Endothelial cell of umbilical vein (primary cell): ENCODE data around the gene SCRN1. TPM values are rescaled to one million over a fixed set of nuclear protein-coding genes. Genes with fewer than 3 reads are reported as not detected.

Experiments used
- BruUV-seq: library from RNA; stranded (reverse); fragments of 400-500 nt; replicated peaks from 2 replicates; lab custom pipeline; 2021; lab: Mats Ljungman, UMichigan
- CTCF ChIA-PET: fragments of 300-600, 350-600 bp; sonication (Branson Sonifier 250); formaldehyde crosslinking; loops from one replicate; lab custom pipeline; 2021; ENCODE audit warnings: antibody characterized with exemption, inconsistent platforms; lab: Charles Lee
- POLR2A ChIA-PET: fragments of 300-600, 350-600 bp; sonication (Branson Sonifier 250); formaldehyde crosslinking; loops from one replicate; lab custom pipeline; 2021; ENCODE audit warnings: antibody characterized with exemption, inconsistent platforms; lab: Charles Lee
- DNase-seq: peaks from one replicate; pipeline ENCODE4 v3.0.0-alpha.2; 2011; ENCODE audit warnings: low read depth, low spot score
- FAIRE-seq: peaks from 2 replicates; lab custom pipeline; 2011; peaks lifted over from hg19 to GRCh38; lab: Jason Lieb, UNC
- H2AFZ ChIP-seq: 2 replicates; pipeline ENCODE4 v1.6.0; 2012; ENCODE audit warnings: low read depth, low read length, control low read depth, inconsistent platforms
- H3K27ac ChIP-seq: 2 replicates; pipeline ENCODE4 v1.5.1; 2011; ENCODE audit warnings: low read depth, mild to moderate bottlenecking, control low read depth, low read length, moderate library complexity; ENCODE audit not compliant: insufficient read depth
- H3K27me3 ChIP-seq, 2 experiments: 2 replicates each; pipeline versions ENCODE4 v1.6.0 to v1.6.1; 2011; ENCODE audit warnings: low read length in 2 of 2, mixed read lengths in 1 of 2; ENCODE audit not compliant: control insufficient read depth in 2 of 2, insufficient read depth in 2 of 2
- H3K36me3 ChIP-seq, 2 experiments: 2 replicates in 1 of 2; 3 replicates in 1 of 2; pipeline ENCODE4 v1.5.1; 2011; ENCODE audit warnings: low read length in 2 of 2, mild to moderate bottlenecking in 1 of 2, moderate library complexity in 1 of 2; ENCODE audit not compliant: control insufficient read depth in 2 of 2, insufficient read depth in 2 of 2; ENCODE audit errors: extremely low read depth in 1 of 2
- H3K4me1 ChIP-seq: 3 replicates; pipeline ENCODE4 v1.5.1; 2011; ENCODE audit warnings: mild to moderate bottlenecking, low read length; ENCODE audit not compliant: control insufficient read depth, insufficient read depth; ENCODE audit errors: extremely low read depth
- H3K4me2 ChIP-seq: 2 replicates; pipeline ENCODE4 v1.6.1; 2011; ENCODE audit warnings: low read length, control low read depth, mixed read lengths; ENCODE audit not compliant: insufficient read depth
- H3K4me3 ChIP-seq, 3 experiments: fragments of 200-600 bp in 1 of 3; sonication (generic), shearing (Covaris generic) in 1 of 3; replicated peaks in 1 of 3; 2 replicates each; pipeline ENCODE4 v1.5.1; 2011 to 2016; ENCODE audit warnings: control low read depth in 3 of 3, low read length in 3 of 3, mild to moderate bottlenecking in 2 of 3, inconsistent platforms in 1 of 3, low read depth in 1 of 3, moderate library complexity in 1 of 3; ENCODE audit not compliant: insufficient read depth in 1 of 3
- H3K79me2 ChIP-seq: 2 replicates; pipeline ENCODE4 v1.6.0; 2012; ENCODE audit warnings: low read length, inconsistent platforms; ENCODE audit not compliant: control insufficient read depth, insufficient read depth
- H3K9ac ChIP-seq: replicated peaks from 2 replicates; pipeline ENCODE3; 2011; ENCODE audit warnings: low read length, control low read depth; ENCODE audit not compliant: insufficient read depth; ENCODE audit errors: extremely low read depth
- H3K9me1 ChIP-seq: replicated peaks from 3 replicates; pipeline ENCODE4 v1.6.0; 2011; ENCODE audit warnings: mild to moderate bottlenecking, low read length; ENCODE audit not compliant: control insufficient read depth, insufficient read depth; ENCODE audit errors: extremely low read depth
- H3K9me3 ChIP-seq: replicated peaks from 2 replicates; pipeline ENCODE4 v1.5.1; 2012; ENCODE audit warnings: low read length, inconsistent platforms; ENCODE audit not compliant: control insufficient read depth, insufficient read depth
- H4K20me1 ChIP-seq: replicated peaks from 2 replicates; pipeline ENCODE3; 2011; ENCODE audit warnings: mild to moderate bottlenecking, low read length; ENCODE audit not compliant: control insufficient read depth, insufficient read depth; ENCODE audit errors: extremely low read depth
- EZH2 ChIP-seq: IDR thresholded peaks from 2 replicates; pipeline ENCODE4 v1.6.1; 2012; ENCODE audit warnings: borderline replicate concordance, low read depth, mild to moderate bottlenecking, moderate library complexity, low read length, inconsistent platforms; ENCODE audit not compliant: severe bottlenecking
- FOS ChIP-seq: IDR thresholded peaks from 2 replicates; pipeline ENCODE4 v1.6.1; 2011; ENCODE audit warnings: mild to moderate bottlenecking, low read length, moderate library complexity, borderline replicate concordance; ENCODE audit not compliant: insufficient read depth
- GATA2 ChIP-seq: IDR thresholded peaks from 2 replicates; pipeline ENCODE4 v1.7.0; 2011; ENCODE audit warnings: low read depth, mild to moderate bottlenecking, moderate library complexity, mixed read lengths, low read length; ENCODE audit not compliant: insufficient read length, insufficient read depth
- JUN ChIP-seq: IDR thresholded peaks from 2 replicates; pipeline ENCODE4 v1.6.1; 2011; ENCODE audit warnings: borderline replicate concordance, low read depth; ENCODE audit not compliant: insufficient read length, insufficient read depth
- MYC ChIP-seq: IDR thresholded peaks from one replicate; pipeline ENCODE4 v1.6.1; 2011; ENCODE audit warnings: mild to moderate bottlenecking, low read depth, low read length
- POLR2A ChIP-seq: IDR thresholded peaks from 2 replicates; pipeline ENCODE4 v1.6.1; 2012; ENCODE audit warnings: low read depth, mild to moderate bottlenecking, control low read depth, low read length
- POLR2AphosphoS5 ChIP-seq: IDR thresholded peaks from 2 replicates; pipeline ENCODE4 v1.6.1; 2012; ENCODE audit warnings: low read depth, mild to moderate bottlenecking, control low read depth, low read length, moderate library complexity; ENCODE audit not compliant: insufficient read depth
- dilution Hi-C: fragments of 300-500 bp; cut with MboI; formaldehyde crosslinking; loops from one replicate; pipeline ENCODE4 v1.15.0; 2019; ENCODE audit warnings: low sequenced_read_pairs; ENCODE audit not compliant: extremely low pct_ligation_motif_present
- intact Hi-C: fragments of 100-400 bp; cut with micrococcal nuclease; formaldehyde crosslinking; loops from one replicate; pipeline ENCODE4 v1.10.0; 2022
- polyA plus RNA-seq, 4 experiments: library from polyadenylated mRNA; depleted of rRNA in 3 of 4; stranded (reverse) in 3 of 4; unstranded in 1 of 4; fragments of >200 nt; gene quantifications; 2 replicates each; pipeline versions ENCODE4 v1.2.1 to v1.2.3, GENCODE V29; 2011 to 2012; ENCODE audit warnings: missing spikeins in 1 of 4
- total RNA-seq: library from RNA; stranded (reverse); gene quantifications from 2 replicates; pipeline ENCODE4 v1.2.3, GENCODE V29; 2021
- TF ChIP-seq, protein P1 (sequence below): IDR thresholded peaks from 2 replicates; pipeline ENCODE4 v1.6.1; 2011; ENCODE audit not compliant: insufficient read depth, insufficient read length
- TF ChIP-seq, protein P2 (sequence below), 2 donors: IDR thresholded peaks; 1 replicate in 1 of 2; 2 replicates in 1 of 2; pipeline ENCODE4 v1.5.1; 2011; ENCODE audit warnings: low read length in 2 of 2, mild to moderate bottlenecking in 2 of 2, moderate library complexity in 2 of 2, control low read depth in 1 of 2, inconsistent platforms in 1 of 2, low read depth in 1 of 2; ENCODE audit not compliant: insufficient read depth in 1 of 2; ENCODE audit errors: extremely low read depth in 1 of 2

The SCRN1 gene
- total and polyA plus RNA-seq, 2 donors (not counting 3 experiments of a cell fraction or from before 2014, with no cell fraction given): 57.0 to 127 TPM

DNA sequence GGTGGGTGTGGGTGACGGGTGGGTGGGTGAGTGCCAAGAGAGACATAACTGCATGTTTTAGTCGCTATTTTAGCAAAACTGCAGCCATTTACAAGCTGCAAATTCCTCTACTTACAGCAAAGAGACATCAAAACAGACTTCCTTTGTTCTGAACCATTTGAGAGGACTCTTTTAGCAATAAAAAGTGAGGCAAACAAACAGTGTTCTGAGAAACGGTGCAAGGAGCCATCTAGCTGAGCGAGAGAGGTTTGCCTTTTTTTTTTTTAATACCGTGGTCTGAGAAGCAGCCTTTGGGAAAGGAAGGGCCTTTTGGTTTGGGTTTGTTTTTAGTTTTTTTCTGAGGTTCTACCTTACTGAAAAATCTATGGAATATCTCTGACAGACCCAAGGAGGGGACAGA, 62.9 kb downstream of the SCRN1 start:
- no TSS peak for BruUV-seq
- no peaks in the 10 kb centered on the region for H3K9me1 ChIP-seq
- dilution Hi-C loops (no loop called here), intact Hi-C loops (no loop called here)
- H4K20me1 ChIP-seq: no peaks in the 10 kb centered on the region
- H3K9me3 ChIP-seq: no peaks in the 10 kb centered on the region
- no peaks in the 10 kb centered on the region for H3K27me3 ChIP-seq
- no peaks in the 10 kb centered on the region for H3K79me2 ChIP-seq
- CTCF ChIA-PET: no interaction called here
- no peak overlapping the region for H3K4me2 ChIP-seq
- no peak for DNase-seq
- TF ChIP-seq GATA2 (no peak), POLR2A (no peak), FOS (no peak), JUN (no peak), EZH2 (no peak), POLR2AphosphoS5 (no peak), MYC (no peak)
- TF ChIP-seq, protein P1, sequence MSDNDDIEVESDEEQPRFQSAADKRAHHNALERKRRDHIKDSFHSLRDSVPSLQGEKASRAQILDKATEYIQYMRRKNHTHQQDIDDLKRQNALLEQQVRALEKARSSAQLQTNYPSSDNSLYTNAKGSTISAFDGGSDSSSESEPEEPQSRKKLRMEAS: no peak
- TF ChIP-seq, protein P2, sequence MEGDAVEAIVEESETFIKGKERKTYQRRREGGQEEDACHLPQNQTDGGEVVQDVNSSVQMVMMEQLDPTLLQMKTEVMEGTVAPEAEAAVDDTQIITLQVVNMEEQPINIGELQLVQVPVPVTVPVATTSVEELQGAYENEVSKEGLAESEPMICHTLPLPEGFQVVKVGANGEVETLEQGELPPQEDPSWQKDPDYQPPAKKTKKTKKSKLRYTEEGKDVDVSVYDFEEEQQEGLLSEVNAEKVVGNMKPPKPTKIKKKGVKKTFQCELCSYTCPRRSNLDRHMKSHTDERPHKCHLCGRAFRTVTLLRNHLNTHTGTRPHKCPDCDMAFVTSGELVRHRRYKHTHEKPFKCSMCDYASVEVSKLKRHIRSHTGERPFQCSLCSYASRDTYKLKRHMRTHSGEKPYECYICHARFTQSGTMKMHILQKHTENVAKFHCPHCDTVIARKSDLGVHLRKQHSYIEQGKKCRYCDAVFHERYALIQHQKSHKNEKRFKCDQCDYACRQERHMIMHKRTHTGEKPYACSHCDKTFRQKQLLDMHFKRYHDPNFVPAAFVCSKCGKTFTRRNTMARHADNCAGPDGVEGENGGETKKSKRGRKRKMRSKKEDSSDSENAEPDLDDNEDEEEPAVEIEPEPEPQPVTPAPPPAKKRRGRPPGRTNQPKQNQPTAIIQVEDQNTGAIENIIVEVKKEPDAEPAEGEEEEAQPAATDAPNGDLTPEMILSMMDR (IDR thresholded peaks at IDR 0.05; ENCODE audit: extremely low read depth in 1 of 2, insufficient read depth in 1 of 2, low read depth in 1 of 2, low read length in 2 of 2): no peak
- no peaks in the 10 kb centered on the region for H3K4me1 ChIP-seq
- no peak overlapping the region for H3K4me3 ChIP-seq
- no peak overlapping the region for H2AFZ ChIP-seq
- POLR2A ChIA-PET: no interaction called here
- H3K9ac ChIP-seq: no peak overlapping the region
- peaks cover 5 to 49% of the 10 kb centered on the region in 2 experiments for H3K36me3 ChIP-seq
- no peak for FAIRE-seq
- H3K27ac ChIP-seq: no peak overlapping the region
